GM12892 (cell line): ENCODE results near the gene AAGAB.

Experiments
- POLR2A ChIP-seq: IDR thresholded peaks from 2 replicates; pipeline ENCODE4 v1.6.1; 2011; ENCODE audit warnings: low read depth, low read length, control low read depth
- POLR2AphosphoS5 ChIP-seq: IDR thresholded peaks from 2 replicates; pipeline ENCODE4 v1.6.1; 2011; ENCODE audit warnings: low read depth, low read length, control low read depth
- TAF1 ChIP-seq: IDR thresholded peaks from 2 replicates; pipeline ENCODE4 v1.6.1; 2011; ENCODE audit warnings: low read depth, mild to moderate bottlenecking, control low read depth, low read length, borderline replicate concordance

GRCh38 chr15:67249830-67250229 lies 4.6 kb downstream of the AAGAB start:
- no peak for TF ChIP-seq POLR2A
- TF ChIP-seq POLR2AphosphoS5, result no peak
- TF ChIP-seq TAF1, result no peak
